ENCODE results near the gene ETV6. TPM values are rescaled to one million over a fixed set of nuclear protein-coding genes. Genes with fewer than 3 reads are reported as not detected.

Gene ETV6
- total RNA-seq, 2 experiments from 2014 or later, result 43.2 to 47.2 TPM

DNA sequence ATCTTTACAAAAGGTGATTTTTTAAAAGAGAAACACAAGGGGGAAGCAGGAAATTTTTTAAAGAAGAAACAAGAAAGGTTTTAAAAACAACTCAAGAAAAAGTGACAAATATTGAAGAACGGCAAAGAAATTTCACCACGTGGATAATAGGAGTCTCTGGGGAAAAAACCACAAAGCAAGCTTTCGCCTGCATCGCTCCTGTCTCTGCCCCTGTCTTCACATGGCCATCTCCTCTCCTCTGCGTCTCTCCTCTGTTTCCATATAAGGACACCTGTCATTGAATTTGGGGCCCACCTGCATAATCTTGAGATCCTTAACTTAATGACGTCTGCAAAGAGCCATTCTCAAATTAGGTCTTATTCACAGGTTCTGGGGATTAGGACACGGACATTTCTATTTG is 175.8 kb downstream of the ETV6 start:
- ChIA-PET CTCF (interaction anchor here (0.6 kb wide), 1 partner anchor 208 kb away, joined by 3 read pairs; no protein-coding TSS in a partner anchor), POLR2A (interaction anchor here (0.6 kb wide), 1 partner anchor 15 kb away, joined by 3 read pairs; no protein-coding TSS in a partner anchor)

GRCh38 chr12:11826574-11826973 is 177.1 kb downstream of the ETV6 start:
- POLR2A ChIA-PET, result no interaction called here
- CTCF ChIA-PET, result no interaction called here

DNA sequence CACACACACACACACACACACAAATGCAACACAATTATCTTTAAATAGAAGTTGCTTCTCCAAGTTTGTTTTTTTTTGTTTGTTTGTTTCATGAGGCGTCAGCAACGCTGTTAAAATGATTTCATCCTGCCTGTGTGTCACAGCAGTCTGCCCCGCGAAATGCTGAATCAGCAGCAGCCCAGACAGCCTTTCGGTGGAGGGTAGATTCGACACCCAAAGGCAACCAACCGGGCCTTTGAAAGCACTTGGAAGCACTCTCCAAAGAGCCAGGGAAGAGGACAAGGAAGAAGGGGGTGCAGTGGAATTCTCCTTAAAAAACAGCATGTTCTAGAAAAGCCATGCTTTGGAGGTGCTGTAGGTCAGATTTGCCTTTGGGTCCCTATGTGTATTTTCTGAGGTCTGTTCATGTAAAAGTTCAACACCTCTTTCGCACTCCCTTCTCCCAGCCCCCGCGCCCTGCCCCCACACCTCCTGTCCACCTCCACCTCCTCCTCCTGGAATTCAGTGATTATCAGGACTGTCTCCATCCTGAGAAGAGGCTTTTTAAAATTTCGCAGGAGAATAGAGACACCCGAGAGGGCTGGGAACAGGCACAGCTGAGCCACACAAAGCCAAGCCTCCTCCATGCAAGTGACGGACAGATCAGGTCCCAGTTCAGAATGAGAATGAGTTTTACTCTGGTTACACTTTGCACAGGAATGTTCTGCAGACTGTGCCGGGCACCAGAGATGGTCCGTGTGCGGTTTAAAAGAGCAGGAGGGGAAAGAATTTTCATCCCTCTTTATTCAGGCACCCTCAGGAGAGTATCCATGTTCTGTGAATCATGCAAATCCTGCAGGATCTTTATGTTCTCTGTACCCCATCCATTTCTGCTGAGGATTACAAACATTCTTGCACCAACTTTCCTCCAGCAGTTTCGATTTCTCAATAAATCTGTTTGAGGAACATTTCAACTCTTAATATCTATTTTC is 177.9 kb downstream of the ETV6 start:
- ChIA-PET POLR2A (no interaction called here), CTCF (no interaction called here)

DNA sequence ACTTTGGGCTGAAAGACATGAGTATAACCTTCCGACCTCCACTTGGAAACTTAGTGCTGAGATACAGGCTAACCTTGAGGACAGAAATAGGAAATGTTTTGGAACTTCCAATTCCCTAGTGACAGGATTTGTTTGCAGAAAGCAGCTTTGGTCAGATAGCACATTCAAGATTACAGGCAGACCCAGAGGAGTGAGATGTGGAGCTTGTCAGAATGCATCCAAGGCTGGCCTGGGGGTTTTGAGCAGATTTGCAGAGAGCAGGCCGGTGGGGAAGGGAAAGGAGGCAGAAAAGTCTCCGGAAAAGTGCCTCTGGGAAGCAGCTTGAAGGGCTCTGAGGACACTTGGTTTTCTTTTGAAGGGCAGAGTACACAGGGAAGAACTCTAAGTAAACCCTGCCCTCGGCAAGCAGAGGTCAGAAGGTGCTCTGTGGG is 180.3 kb downstream of the ETV6 start:
- CTCF ChIA-PET, result interaction anchor here (1.8 kb wide), 1 partner anchor 204 kb away, joined by 4 read pairs; no protein-coding TSS in a partner anchor
- POLR2A ChIA-PET, result interaction anchor here (0.6 kb wide), 1 partner anchor 16 kb away, joined by 3 read pairs; no protein-coding TSS in a partner anchor

GRCh38 chr12:11830307-11830801 is 180.9 kb downstream of the ETV6 start:
- CTCF ChIA-PET, result interaction anchor here (1.8 kb wide), 1 partner anchor 203 kb away, joined by 4 read pairs; no protein-coding TSS in a partner anchor
- POLR2A ChIA-PET, result interaction anchor here (0.6 to 0.8 kb wide), 2 partner anchors 16 to 104 kb away, joined by 3 read pairs; no protein-coding TSS in a partner anchor

DNA sequence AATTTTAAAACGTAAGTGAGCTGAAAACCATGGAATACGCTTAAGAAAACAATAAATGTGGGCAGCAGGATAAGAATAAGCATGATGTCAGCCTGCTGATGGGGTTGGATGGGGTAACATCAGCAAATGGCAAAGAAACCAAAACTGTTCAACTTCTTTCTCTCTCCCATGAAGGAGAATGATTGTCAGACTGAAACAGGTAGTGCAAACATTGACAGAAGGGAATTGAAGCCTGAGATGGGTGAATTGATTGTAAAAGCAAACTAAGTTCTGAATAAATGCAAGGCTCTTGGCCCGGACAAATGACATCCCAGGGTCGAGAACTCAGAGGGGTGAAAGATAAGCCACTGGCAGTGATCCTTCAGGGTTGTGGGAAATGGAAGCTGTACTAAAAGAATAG is 182.6 kb downstream of the ETV6 start:
- CTCF ChIA-PET, result no interaction called here
- POLR2A ChIA-PET, result no interaction called here

DNA sequence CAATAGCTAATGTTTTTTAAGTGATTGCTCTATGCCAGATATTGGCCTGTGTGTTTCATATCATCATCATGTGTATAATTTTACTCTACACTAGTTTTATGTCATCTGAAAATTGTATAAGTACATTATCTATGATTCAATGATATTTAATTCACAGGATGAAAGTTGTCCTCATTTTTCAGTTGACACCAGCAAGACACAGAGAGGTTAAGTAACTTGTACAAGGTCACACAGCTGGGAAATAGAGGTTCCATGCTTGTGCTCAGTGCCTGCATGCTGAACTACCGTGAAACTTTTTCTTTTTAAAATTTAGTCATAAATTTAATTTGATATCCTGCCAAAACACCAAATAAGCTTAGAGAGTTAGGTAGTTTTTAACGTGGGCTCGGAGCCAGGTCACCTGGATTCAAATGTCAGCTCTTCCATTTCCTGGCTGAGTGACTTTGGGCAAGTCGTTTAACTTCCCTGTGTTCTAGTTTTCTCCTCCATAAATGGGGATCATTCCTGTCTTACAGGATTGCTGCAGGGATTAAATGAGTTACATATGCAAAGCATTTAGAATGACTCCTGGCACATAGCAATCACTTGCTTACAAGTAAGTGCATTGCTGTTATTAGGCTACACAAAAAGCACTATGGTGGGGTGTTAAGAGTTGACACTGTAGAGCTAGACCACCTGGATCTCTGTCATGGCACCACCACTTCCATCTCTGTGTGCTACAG is 183.9 kb downstream of the ETV6 start:
- ChIA-PET CTCF (interaction anchor here (0.5 kb wide), 1 partner anchor 57 kb away, joined by 3 read pairs; no protein-coding TSS in a partner anchor), POLR2A (interaction anchor here (0.6 kb wide), 1 partner anchor 227 kb away, joined by 5 read pairs; no protein-coding TSS in a partner anchor)

GRCh38 chr12:11834104-11834812 is 184.8 kb downstream of the ETV6 start:
- POLR2A ChIA-PET, result interaction anchor here (0.6 to 0.8 kb wide), 2 partner anchors 175 to 228 kb away, joined by 3 to 5 read pairs; no protein-coding TSS in a partner anchor

GRCh38 chr12:11834931-11835330 is 185.5 kb downstream of the ETV6 start:
- ChIA-PET CTCF (no interaction called here), POLR2A (interaction anchor here (0.5 to 0.8 kb wide), 2 partner anchors 174 to 180 kb away, joined by 3 to 4 read pairs; no protein-coding TSS in a partner anchor)

More at GRCh38 chr12:11834104-11834812, 184.8 kb downstream of the ETV6 start:
- CTCF ChIA-PET, result no interaction called here

DNA sequence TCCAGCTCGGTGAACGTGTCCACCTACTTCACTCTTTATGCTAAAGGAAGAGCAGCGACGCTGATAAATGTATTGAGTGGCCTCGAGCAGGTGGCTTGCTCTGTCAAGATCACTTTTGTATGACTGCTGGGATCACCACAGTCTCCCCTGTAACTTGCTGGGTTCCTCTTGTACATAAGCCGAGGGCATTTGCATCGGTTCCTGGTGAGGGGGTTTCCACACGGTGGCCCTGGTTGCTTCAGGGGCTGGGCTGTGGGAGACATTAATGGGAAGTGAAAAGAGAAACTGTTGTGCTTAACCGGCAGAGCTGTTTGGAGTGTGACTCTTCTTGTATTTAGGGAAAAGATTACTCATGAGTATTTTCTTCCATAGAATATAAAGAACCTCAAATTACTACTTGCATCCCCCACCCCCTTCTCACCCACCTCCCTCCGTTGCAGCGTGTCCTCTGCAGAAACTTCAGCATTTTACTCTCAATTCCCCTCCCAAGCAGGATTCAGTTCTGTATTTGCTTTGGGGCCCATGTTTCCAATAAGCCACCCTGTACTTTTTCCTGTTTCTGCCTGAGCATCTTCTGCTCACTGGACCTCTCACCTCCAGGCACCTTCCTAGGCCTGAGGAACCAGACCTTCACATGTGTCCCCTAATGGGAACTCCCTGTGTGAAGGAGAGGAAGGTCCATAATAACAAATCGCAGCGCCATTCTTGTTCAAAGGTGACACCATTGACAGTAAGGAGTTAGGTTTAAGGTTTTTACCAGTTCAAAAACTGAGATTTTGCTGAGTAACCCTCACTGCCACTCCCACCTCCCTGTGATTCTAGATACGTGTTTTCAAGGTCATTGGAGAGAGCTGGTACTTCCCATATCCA is 187.0 kb downstream of the ETV6 start:
- POLR2A ChIA-PET, result interaction anchor here (0.6 kb wide), 1 partner anchor 1360 kb away, joined by 6 read pairs; the partner anchor contains the start of gene EMP1
- CTCF ChIA-PET, result interaction anchor here (1.2 kb wide), 1 partner anchor 57 kb away, joined by 4 read pairs; no protein-coding TSS in a partner anchor

DNA sequence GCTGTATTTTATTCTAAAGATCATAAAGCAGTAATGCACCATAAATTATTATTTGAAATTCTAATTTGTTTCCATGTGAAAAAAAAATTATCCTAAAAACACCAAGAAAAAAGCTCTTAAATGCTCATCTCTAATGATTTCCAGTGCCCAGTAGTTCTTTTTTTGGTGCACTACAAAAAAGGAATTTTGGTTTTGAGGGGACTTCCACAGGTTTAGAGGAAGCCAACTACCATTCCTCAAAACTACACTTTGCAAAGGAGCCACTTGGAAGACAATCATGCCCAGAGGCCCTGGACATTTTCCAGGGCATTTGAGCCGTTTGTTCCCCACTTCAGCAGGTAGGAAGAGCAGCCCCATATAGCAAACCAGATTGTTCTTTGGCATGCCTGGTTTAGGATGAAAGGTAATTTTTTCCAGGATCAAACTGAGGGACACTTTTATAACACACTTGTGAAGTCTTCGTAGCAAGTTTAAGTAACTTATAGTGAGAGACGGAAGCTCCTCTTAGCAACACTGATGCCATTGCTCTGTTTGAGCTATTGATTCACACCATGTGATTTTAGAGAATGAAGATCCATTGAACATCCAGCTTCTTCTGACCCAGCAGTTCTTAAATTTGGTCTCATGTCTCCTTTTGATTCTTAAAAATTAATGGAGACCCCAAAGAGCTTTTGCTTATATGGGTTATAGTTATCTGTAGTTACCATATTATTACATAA is 187.9 kb downstream of the ETV6 start:
- ChIA-PET POLR2A (interaction anchor here (0.6 kb wide), 1 partner anchor 1359 kb away, joined by 6 read pairs; the partner anchor contains the start of gene EMP1), CTCF (interaction anchor here (1.1 kb wide), 1 partner anchor 270 kb away, joined by 3 read pairs; no protein-coding TSS in a partner anchor)

- CTCF ChIA-PET, result interaction anchor here (0.7 kb wide), 1 partner anchor 172 kb away, joined by 3 read pairs; no protein-coding TSS in a partner anchor
- POLR2A ChIA-PET, result no interaction called here
These were observed 188.9 kb downstream of the ETV6 start for GRCh38 chr12:11838403-11838802.

- POLR2A ChIA-PET, result no interaction called here
These were observed 189.7 kb downstream of the ETV6 start for GRCh38 chr12:11839091-11839641.

DNA sequence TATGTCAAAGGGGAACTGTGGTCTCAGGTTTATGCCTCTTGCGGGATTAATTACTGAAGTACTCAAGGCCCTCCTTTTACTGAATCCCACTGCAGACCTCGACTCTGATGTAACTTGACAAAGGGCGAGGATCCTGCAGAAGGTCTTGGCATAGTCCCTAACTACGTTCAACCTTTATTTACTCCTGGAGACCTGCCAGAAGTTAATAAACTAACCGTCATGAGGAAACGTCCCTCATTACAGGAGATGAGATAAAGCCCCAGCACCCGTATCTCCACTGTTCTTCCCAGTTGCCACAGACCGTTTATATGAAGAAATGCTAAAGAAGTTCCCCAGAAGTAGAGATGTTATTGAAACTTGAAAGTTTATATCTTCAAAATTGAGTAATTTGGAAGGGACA is 190.9 kb downstream of the ETV6 start:
- POLR2A ChIA-PET, result no interaction called here

More at GRCh38 chr12:11839091-11839641, 189.7 kb downstream of the ETV6 start:
- CTCF ChIA-PET, result no interaction called here

DNA sequence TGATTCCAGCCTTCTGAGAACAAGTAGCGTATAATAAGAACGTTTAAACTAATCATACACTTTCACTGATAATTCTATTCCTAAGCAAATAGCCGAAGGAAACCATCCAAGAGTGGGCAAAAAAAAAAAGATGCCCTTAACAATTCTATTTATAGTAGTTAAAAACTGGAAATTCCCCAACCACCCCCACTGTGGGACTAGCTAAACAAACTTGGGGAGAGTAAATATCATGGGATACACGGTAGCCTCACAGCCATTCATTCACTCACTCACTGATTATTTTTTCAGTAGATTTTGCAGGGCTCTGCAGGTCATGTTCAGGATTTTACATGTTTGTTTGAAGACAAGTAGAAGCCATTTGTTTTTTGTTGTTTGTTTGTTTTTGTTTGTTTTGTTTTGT is 197.0 kb downstream of the ETV6 start:
- ChIA-PET POLR2A (interaction anchor here (0.7 kb wide), 1 partner anchor 16 kb away, joined by 3 read pairs; no protein-coding TSS in a partner anchor), CTCF (no interaction called here)

More for the DNA sequence above, 190.9 kb downstream of the ETV6 start:
- CTCF ChIA-PET, result no interaction called here

DNA sequence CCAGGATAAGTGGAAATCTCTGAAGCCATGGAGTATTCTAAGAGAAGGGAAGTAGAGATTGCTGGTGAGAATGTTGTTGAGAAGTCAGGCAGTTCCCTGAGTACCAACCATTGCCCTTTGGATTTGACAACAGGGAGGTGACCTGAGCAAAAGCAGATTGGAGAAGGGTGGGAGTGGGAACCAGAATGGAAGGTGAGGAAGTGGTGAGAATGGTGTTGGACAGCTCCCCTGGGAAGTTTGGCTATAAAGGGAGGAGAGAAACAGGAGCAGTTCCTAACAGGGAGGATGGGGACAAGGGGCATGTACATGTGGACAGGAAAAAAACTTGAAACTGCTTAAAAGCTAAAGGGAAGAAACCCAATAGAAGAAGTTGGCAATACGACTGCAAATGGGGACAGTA is 198.1 kb downstream of the ETV6 start:
- CTCF ChIA-PET, result no interaction called here

More for the DNA sequence above, 198.1 kb downstream of the ETV6 start:
- POLR2A ChIA-PET, result no interaction called here

Measured in activated CD8-positive, alpha-beta memory T cell treated with anti-CD3 and anti-CD28 coated beads for 36 hours (primary cell).